Immature natural killer cell (primary cell): Measurements from ENCODE around the gene TBC1D22B. TPM values are rescaled to one million over a fixed set of nuclear protein-coding genes. Genes with fewer than 3 reads are reported as not detected.

Source experiments
- DNase-seq, 3 donors: peaks; one replicate each; pipeline ENCODE4 v3.0.0; 2022; ENCODE audit warnings: mixed read lengths in 1 of 3
- H3K27ac Mint-ChIP-seq, 6 donors: one replicate each; pipeline ENCODE4 v1.8.0; 2020; ENCODE audit warnings: mixed read lengths in 6 of 6, mild to moderate bottlenecking in 5 of 6, inconsistent platforms in 4 of 6, moderate library complexity in 3 of 6
- H3K27me3 Mint-ChIP-seq, 3 donors: one replicate each; pipeline ENCODE4 v1.8.0; 2020 to 2021; ENCODE audit warnings: low read depth in 3 of 3, mild to moderate bottlenecking in 3 of 3, mixed read lengths in 3 of 3, moderate library complexity in 3 of 3, inconsistent platforms in 1 of 3
- H3K36me3 Mint-ChIP-seq, 3 donors: one replicate each; pipeline ENCODE4 v1.8.0; 2020; ENCODE audit warnings: mixed read lengths in 3 of 3, inconsistent platforms in 2 of 3, mild to moderate bottlenecking in 2 of 3
- H3K4me1 Mint-ChIP-seq, 2 donors: one replicate each; pipeline ENCODE4 v1.8.0; 2020; ENCODE audit warnings: inconsistent platforms in 2 of 2, mild to moderate bottlenecking in 2 of 2, mixed read lengths in 2 of 2, moderate library complexity in 1 of 2
- H3K4me3 Mint-ChIP-seq, 5 donors: one replicate each; pipeline ENCODE4 v1.8.0; 2020; ENCODE audit warnings: mild to moderate bottlenecking in 5 of 5, mixed read lengths in 5 of 5, inconsistent platforms in 3 of 5, moderate library complexity in 3 of 5
- H3K9me3 Mint-ChIP-seq, 6 donors: one replicate each; pipeline ENCODE4 v1.8.0; 2020; ENCODE audit warnings: mild to moderate bottlenecking in 6 of 6, mixed read lengths in 6 of 6, inconsistent platforms in 4 of 6, moderate library complexity in 3 of 6
- polyA plus RNA-seq, 3 donors: library from polyadenylated mRNA; unstranded; fragments of 300-500 nt; fragmentation: Illumina TruSeq; gene quantifications; one replicate each; pipeline ENCODE4 v1.2.3, GENCODE V29; 2021

The TBC1D22B gene
- polyA plus RNA-seq, 3 donors from 2014 or later: 4.3 to 8.4 (median 7.2) TPM

DNA sequence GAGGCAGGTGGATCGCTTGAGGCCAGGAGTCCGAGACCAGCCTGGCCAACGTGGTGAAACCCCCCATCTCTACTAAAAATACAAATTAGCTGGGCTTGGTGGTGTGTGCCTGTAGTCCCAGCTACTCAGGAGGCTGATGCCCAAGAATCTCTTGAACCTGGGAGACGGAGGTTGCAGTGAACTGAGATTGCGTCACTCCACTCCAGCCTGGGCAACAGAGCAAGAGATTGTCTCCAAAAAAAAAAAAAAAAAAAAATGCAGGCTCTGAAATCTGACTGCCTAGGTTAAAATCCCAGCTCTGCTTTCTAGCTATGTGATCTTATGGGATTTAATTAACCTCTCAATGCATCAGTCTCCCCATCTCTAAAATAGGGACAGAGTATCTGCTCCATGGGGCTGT is 3.6 kb downstream of the TBC1D22B start:
- peaks cover 0 to 2% (median 0%) of the 10 kb centered on the region in 6 donors for H3K9me3 Mint-ChIP-seq
- no peak for DNase-seq
- H3K36me3 Mint-ChIP-seq: no peaks in the 10 kb centered on the region
- H3K4me1 Mint-ChIP-seq: peaks cover 45 to 72% of the 10 kb centered on the region in 2 donors
- peaks cover 0 to 5% (median 2%) of the 10 kb centered on the region in 3 donors for H3K27me3 Mint-ChIP-seq
- H3K27ac Mint-ChIP-seq: no peak overlapping the region
- H3K4me3 Mint-ChIP-seq: no peak overlapping the region

DNA sequence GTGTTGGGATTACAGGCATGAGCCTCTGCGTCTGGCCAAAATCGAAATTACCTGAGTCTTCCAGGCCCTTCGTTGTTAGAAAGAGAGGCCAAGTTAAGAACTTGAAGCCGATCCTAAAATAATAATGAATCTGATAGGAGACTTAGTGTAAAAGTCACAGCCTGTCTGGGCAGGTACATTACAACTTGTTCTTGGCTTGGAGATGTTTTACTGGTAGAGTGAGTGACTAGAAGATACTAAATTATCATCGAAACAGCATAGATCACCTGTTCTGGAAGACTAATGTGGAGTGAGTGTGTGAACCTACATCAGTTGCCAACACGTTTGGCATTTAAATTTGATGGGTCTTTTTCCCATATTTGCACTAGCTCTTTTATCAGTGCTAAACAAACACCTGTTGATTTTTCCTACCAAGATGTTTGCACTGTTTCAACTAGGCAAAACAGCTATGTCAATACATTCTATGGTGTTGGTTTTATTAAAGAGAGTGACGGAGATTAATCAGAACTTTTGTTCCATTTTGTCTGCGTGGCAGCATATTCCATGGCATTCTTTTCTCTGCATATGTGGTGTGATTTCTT is 5.0 kb downstream of the TBC1D22B start:
- H3K4me1 Mint-ChIP-seq: peaks cover 38 to 63% of the 10 kb centered on the region in 2 donors
- no peak for DNase-seq
- H3K36me3 Mint-ChIP-seq: no peaks in the 10 kb centered on the region
- H3K27me3 Mint-ChIP-seq: peaks cover 0 to 2% (median 2%) of the 10 kb centered on the region in 3 donors
- H3K9me3 Mint-ChIP-seq: peaks cover 0 to 2% (median 0%) of the 10 kb centered on the region in 6 donors
- no peak overlapping the region for H3K4me3 Mint-ChIP-seq
- H3K27ac Mint-ChIP-seq: peak overlapping the region in 1 of 6 donors; percentile 38

DNA sequence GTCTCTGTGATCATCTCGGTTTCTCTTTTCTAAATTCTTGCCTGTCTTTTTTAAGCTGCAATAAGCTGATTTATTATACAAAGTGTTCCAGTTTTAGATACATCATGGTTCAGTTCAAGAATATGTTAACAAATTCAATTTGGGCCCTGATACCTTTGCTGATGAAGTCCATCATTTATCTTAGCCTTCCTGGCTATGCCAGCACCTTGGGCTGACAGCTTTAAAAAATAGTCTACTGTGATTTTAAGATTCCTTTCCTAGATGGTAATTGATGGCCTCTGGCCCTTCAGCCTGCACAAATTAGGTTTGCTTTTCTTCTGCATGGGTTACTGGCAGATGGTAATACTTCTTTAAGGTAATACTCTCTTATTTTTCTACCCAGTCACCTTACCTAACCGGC is 7.4 kb downstream of the TBC1D22B start:
- H3K9me3 Mint-ChIP-seq: no peaks in the 10 kb centered on the region

DNA sequence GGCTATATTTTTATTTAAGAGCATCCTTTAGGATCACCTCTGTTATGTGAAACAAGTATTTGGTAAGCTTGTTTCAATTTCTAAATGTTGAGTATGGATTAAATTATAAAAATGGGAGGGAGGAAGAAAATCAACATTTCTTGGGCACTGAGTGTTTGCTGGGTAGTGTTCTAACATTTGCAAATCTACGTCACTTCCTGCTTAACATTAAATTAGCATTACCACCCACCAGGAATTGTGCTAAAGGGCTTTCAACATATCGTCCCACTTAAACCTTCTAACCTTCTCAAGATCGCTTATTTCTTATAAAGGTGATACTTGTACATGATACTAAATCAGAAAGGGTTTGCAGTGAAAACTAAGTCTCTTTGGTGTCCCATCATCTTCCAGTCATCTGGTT is 8.3 kb downstream of the TBC1D22B start:
- Mint-ChIP-seq H3K4me1 (peaks cover 15 to 32% of the 10 kb centered on the region in 2 donors), H3K9me3 (no peaks in the 10 kb centered on the region), H3K36me3 (peaks cover 0 to 8% (median 0%) of the 10 kb centered on the region in 3 donors), H3K27me3 (peaks cover 0 to 1% (median 0%) of the 10 kb centered on the region in 3 donors), H3K4me3 (no peak overlapping the region), H3K27ac (no peak overlapping the region)
- no peak for DNase-seq

More for the DNA sequence above, 7.4 kb downstream of the TBC1D22B start:
- Mint-ChIP-seq H3K27me3 (peaks cover 0 to 1% (median 0%) of the 10 kb centered on the region in 3 donors), H3K36me3 (peaks cover 0 to 4% (median 0%) of the 10 kb centered on the region in 3 donors), H3K27ac (peak overlapping the region in 1 of 6 donors; percentile 43), H3K4me3 (no peak overlapping the region), H3K4me1 (peaks cover 16 to 38% of the 10 kb centered on the region in 2 donors)
- no peak for DNase-seq

DNA sequence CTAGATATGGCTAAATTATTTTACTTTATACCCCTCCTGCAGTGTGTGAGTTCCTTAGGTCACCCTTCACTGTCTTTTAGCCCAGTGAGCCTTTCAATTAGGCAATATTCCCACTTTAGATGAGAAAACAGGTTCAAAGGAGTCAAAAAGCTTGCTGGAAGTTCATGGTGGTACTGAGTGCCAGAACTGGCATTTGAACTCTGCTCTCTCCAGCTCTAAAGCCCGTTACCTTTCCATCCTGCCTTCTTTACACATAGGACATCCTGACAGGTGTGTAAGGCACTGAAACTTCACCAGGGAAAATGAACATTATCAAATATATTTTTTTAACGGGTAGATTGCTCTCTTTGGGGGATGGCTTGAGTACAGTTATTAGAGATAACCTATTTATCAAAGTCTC is 11.5 kb downstream of the TBC1D22B start:
- H3K9me3 Mint-ChIP-seq: no peaks in the 10 kb centered on the region
- no peak overlapping the region for H3K4me3 Mint-ChIP-seq
- no peak for DNase-seq
- H3K36me3 Mint-ChIP-seq: peaks cover 0 to 8% (median 0%) of the 10 kb centered on the region in 3 donors
- H3K27ac Mint-ChIP-seq: no peak overlapping the region
- H3K27me3 Mint-ChIP-seq: peaks cover 0 to 1% (median 0%) of the 10 kb centered on the region in 3 donors
- peaks cover 25 to 37% of the 10 kb centered on the region in 2 donors for H3K4me1 Mint-ChIP-seq

DNA sequence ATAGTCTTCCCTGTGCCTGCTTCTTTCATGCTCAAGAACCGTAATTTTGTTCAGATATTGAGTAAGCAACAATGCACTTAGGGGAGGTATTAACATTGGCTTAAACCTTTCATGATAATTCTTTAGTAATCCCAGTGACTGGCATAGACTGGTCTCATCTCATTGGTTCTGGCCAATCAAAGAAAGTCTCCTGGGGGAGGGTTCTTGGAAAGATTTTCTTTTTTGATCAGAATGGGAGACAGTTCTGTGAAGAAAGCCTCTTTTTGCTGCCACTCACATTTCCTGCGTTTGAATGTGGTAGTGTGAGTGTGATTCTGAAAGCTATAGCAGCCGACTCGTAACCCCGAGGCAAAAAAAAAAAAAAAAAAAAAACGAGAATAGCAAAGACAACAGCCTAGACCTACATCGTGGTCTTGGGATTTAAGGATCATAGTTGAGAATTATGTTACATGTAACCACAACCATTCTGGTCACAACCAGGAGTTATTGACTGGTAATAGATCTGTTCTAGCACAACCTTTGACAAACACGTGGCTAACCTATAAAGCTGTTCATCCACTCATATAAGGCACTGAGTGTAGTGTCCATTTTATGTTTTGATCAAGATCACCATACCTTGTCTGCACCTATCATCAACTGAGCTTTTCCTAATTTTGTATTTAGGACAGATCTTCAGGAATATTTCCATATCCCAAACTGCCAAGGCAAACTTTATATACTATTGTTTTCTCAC is 15.4 kb downstream of the TBC1D22B start:
- H3K4me1 Mint-ChIP-seq: peaks cover 28 to 48% of the 10 kb centered on the region in 2 donors
- H3K27me3 Mint-ChIP-seq: peaks cover 0 to 3% (median 0%) of the 10 kb centered on the region in 3 donors
- H3K27ac Mint-ChIP-seq: peak overlapping the region in 3 of 6 donors; percentile 46 to 54 (median 51)
- H3K4me3 Mint-ChIP-seq: peak overlapping the region in 4 of 5 donors; percentile 26 to 65 (median 44)
- H3K36me3 Mint-ChIP-seq: peaks cover 0 to 13% (median 0%) of the 10 kb centered on the region in 3 donors
- H3K9me3 Mint-ChIP-seq: no peaks in the 10 kb centered on the region
- no peak for DNase-seq

DNA sequence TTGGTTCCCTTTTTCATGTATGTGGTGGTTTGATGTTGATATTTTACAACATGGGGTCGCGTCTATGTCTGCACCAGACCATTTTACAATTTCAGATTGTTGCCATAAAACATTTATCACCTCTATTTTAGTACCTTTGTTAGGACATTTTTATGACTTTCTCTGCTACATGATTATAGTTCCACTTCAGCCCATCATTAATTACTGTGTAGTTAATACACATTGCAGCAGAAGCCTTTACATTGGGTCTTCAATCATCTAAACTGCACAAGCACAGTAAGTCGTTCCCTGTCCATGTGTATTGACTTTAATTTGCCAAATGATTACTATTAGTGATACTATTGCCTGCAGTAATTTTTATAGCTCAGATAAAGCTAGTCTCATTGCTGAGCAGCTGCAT is 16.1 kb downstream of the TBC1D22B start:
- Mint-ChIP-seq H3K27ac (no peak overlapping the region), H3K4me3 (peak overlapping the region in 1 of 5 donors; percentile 65), H3K36me3 (peaks cover 0 to 13% (median 0%) of the 10 kb centered on the region in 3 donors), H3K4me1 (peaks cover 32 to 55% of the 10 kb centered on the region in 2 donors), H3K9me3 (no peaks in the 10 kb centered on the region), H3K27me3 (peaks cover 0 to 1% (median 0%) of the 10 kb centered on the region in 3 donors)
- no peak for DNase-seq

DNA sequence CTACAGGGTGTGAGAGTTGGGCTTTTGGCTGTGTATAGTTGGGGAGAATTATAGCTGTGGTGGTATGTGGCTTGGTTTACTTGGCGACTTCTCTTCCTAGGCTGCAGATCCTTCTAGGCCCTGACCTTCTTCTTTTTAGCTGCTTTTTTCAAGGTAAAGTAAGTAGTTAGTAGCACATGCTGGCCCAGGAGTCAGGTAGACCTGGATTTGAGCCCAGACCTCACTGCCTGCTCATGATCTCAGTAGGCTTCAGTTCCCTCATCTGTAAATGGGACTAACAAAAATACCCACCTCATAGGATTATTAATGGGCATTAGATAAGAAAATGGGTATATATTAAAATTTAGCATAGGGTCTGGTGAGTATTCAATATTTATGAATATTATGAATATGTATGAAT is 17.8 kb downstream of the TBC1D22B start:
- Mint-ChIP-seq H3K36me3 (peaks cover 0 to 13% (median 4%) of the 10 kb centered on the region in 3 donors), H3K27ac (no peak overlapping the region), H3K4me1 (peaks cover 36 to 68% of the 10 kb centered on the region in 2 donors), H3K9me3 (no peaks in the 10 kb centered on the region), H3K4me3 (no peak overlapping the region), H3K27me3 (peaks cover 0 to 1% (median 0%) of the 10 kb centered on the region in 3 donors)
- no peak for DNase-seq

DNA sequence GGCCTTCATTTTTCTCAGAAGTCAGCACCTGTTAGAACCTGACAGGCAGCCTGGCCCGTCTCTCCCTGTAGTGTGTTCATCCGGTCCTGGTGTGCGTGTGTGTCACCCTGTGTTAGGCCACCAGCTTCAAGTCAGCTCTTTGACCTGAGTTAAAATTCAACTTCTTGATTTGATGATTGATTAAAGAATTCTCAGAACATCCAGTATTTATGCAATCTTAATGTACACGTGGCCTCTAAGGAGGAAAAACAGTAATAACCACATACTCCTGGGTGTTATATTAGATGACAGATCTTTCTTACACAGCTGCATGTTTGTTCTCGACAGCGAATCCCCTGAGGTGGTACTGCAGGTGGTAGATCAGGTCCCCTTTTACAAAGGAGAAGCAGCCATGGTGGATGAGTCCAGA is 19.4 kb downstream of the TBC1D22B start:
- H3K36me3 Mint-ChIP-seq: peaks cover 0 to 10% (median 4%) of the 10 kb centered on the region in 3 donors
- no peaks in the 10 kb centered on the region for H3K9me3 Mint-ChIP-seq
- DNase-seq: no peak
- H3K27ac Mint-ChIP-seq: peak overlapping the region in 1 of 6 donors; percentile 68
- H3K4me1 Mint-ChIP-seq: peaks cover 36 to 68% of the 10 kb centered on the region in 2 donors
- H3K27me3 Mint-ChIP-seq: peaks cover 0 to 1% (median 0%) of the 10 kb centered on the region in 3 donors
- H3K4me3 Mint-ChIP-seq: no peak overlapping the region

DNA sequence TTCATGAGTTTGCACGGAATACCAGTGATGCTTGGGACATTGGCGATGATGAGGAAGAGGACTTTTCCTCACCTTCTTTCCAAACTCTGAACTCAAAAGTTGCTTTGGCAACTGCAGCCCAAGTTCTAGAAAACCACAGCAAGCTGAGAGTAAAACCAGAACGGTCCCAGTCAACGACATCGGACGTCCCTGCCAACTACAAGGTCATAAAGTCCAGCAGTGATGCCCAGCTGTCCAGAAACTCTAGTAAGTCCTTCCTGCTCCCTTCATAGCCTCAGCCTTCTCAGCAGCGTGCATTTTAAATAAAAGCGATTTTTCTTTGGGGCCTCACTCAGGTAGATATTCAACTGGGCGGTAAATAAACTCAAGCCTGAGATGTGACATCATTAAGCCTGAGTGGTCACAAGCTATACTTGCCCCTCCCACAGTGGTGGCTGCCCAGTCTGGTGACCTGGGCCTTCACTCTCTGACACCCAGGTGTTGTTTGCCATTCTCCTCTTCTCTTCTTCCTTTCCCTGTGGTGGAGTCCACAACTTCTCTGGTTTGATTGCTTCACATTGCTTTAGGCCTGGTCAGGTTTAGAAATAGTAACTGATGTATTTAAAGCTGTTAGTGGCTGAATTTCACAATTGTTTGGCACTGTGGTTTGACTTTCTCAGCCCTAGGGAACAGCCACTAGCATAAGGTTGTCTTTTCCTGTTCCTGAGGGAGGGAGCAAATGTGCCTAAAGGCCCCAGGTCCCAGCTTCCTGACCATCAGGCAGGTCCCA is 22.0 kb downstream of the TBC1D22B start:
- H3K36me3 Mint-ChIP-seq: peaks cover 9 to 31% (median 13%) of the 10 kb centered on the region in 3 donors
- H3K4me3 Mint-ChIP-seq: no peak overlapping the region
- DNase-seq: no peak
- H3K9me3 Mint-ChIP-seq: no peaks in the 10 kb centered on the region
- no peak overlapping the region for H3K27ac Mint-ChIP-seq
- peaks cover 18 to 46% of the 10 kb centered on the region in 2 donors for H3K4me1 Mint-ChIP-seq
- H3K27me3 Mint-ChIP-seq: peaks cover 0 to 1% (median 0%) of the 10 kb centered on the region in 3 donors

DNA sequence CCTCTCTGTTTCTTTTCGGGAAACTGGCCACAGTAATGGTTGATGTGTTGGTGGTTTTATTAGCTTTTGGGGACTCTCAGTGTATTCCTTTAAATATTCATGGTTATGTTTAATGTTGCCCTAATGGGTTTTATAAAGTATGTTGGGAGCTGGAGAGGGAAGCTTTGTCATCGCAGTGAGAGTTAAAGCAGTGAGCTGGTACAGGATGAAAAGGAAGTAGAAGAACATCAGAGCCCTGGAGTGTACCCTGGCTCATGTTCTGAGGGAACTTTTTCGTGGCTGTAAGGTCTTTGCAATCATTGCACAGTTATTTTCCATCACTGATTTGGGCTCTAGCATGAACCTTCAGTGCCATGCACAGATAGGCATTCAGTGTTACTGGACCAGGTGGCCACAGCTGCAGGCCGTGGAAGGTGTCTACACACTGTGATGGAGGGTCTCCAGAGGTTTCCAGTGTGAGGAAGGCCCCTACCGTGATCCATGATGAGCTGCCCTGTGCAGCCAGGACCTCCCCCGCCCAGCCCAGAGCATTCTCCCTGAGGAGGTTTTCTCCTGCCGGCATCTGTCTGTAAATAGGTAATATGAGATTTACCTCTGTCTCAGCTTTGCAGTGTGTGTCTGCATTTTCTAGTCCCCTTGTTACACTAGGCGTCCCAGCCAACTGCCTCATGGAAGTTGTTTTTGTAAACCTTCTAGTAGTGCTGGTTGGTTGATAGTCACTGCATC is 22.8 kb downstream of the TBC1D22B start:
- no peak overlapping the region for H3K27ac Mint-ChIP-seq

DNA sequence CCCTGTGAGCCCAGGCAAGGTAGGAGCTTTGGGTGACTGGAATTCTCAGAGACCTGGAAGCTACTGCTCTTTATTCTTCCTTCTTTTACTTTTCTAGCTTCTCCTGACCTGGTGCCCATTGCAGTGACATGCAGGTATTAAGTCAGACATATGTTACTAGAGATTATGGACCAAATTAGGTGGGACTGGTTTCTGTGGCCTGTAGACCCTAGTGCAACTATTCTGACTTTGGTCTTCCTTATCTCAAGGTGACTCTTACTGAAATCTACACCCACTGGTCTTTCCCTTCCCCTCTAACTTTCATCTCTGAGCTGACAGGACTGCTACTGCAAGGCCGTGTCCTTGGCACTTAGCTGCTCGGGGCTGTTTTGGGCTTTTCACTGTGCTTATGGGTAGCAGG is 24.8 kb downstream of the TBC1D22B start:
- H3K4me1 Mint-ChIP-seq: peaks cover 10 to 24% of the 10 kb centered on the region in 2 donors
- H3K4me3 Mint-ChIP-seq: no peak overlapping the region
- H3K36me3 Mint-ChIP-seq: peaks cover 17 to 41% (median 22%) of the 10 kb centered on the region in 3 donors
- no peak for DNase-seq
- no peaks in the 10 kb centered on the region for H3K27me3 Mint-ChIP-seq
- no peaks in the 10 kb centered on the region for H3K9me3 Mint-ChIP-seq
- H3K27ac Mint-ChIP-seq: peak overlapping the region in 1 of 6 donors; percentile 49

More for the DNA sequence above, 22.8 kb downstream of the TBC1D22B start:
- Mint-ChIP-seq H3K9me3 (no peaks in the 10 kb centered on the region), H3K4me3 (no peak overlapping the region), H3K27me3 (peaks cover 0 to 1% (median 0%) of the 10 kb centered on the region in 3 donors), H3K4me1 (peaks cover 18 to 40% of the 10 kb centered on the region in 2 donors), H3K36me3 (peaks cover 13 to 33% (median 13%) of the 10 kb centered on the region in 3 donors)
- no peak for DNase-seq

DNA sequence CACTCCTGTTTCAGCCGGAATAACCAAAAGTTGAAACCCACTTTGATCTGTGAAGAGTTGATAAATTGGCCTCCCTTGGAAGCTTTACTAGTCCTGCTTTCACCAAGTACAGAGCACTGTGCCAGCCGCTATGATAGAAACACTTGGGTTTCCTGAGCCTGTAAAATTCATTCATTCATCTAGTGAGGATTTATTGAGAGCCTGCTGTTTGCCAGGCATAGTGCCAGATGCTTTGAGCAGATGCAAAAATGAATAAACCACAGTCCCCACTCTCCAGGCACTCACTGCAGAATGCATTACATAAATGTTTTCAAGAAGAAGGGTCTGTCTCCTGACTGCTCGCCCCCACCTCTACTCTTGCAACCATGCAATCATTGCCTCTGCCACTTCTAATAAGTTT is 25.7 kb downstream of the TBC1D22B start:
- H3K27me3 Mint-ChIP-seq: no peaks in the 10 kb centered on the region
- H3K9me3 Mint-ChIP-seq: no peaks in the 10 kb centered on the region

More for the DNA sequence above, 25.7 kb downstream of the TBC1D22B start:
- no peak for DNase-seq
- Mint-ChIP-seq H3K36me3 (peaks cover 21 to 47% (median 28%) of the 10 kb centered on the region in 3 donors), H3K4me3 (no peak overlapping the region), H3K27ac (no peak overlapping the region), H3K4me1 (peaks cover 6 to 18% of the 10 kb centered on the region in 2 donors)
